ENCODE measurements around the gene MARS1. TPM values are rescaled to one million over a fixed set of nuclear protein-coding genes. Genes with fewer than 3 reads are reported as not detected.

The MARS1 gene
- total RNA-seq, 1 experiment from 2014 or later, result 209 TPM

DNA sequence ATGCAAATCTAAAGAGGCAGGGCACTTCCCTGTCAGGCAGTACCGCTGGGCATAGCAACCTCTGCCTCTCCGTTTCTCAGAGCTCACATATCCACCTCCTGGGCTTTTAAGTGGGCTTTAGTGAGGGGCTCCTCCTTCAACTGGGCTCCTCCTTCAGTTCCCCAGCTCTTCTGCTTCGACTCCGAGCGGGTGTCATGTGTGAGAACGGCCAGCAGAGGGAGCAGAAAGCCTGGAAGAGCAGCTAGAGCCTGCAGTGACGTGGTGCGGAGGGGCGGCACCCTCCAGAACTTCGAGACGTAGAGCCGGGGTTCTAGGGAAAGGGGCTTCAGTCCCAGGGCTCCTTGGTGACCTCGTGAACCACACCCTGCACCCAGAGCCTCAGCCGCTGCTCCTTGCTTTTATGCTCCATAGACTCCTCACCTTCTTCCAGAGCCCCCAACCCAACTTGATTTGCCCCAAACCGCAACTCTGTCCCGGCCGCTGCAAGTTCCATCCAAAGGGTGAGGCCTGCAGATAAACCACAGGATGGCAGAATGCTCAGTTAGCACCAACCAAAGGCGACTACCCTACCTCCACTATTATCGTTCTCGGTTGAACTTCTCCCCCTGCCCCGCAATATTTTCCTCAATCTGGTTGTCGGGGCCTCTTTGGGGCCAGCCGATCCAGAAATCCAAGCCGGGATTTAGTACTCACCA, 28.7 kb upstream of the MARS1 start:
- TF ChIP-seq EZH2phosphoT487 (IDR thresholded peaks at IDR 0.05; ENCODE audit: borderline replicate concordance, low read length) (no peak), EZH2 (IDR thresholded peaks at IDR 0.05; ENCODE audit: low read length, unreplicated experiment) (no peak)
- TF ChIP-seq, protein P1, sequence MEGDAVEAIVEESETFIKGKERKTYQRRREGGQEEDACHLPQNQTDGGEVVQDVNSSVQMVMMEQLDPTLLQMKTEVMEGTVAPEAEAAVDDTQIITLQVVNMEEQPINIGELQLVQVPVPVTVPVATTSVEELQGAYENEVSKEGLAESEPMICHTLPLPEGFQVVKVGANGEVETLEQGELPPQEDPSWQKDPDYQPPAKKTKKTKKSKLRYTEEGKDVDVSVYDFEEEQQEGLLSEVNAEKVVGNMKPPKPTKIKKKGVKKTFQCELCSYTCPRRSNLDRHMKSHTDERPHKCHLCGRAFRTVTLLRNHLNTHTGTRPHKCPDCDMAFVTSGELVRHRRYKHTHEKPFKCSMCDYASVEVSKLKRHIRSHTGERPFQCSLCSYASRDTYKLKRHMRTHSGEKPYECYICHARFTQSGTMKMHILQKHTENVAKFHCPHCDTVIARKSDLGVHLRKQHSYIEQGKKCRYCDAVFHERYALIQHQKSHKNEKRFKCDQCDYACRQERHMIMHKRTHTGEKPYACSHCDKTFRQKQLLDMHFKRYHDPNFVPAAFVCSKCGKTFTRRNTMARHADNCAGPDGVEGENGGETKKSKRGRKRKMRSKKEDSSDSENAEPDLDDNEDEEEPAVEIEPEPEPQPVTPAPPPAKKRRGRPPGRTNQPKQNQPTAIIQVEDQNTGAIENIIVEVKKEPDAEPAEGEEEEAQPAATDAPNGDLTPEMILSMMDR (conservative IDR thresholded peaks at IDR 0.05; ENCODE audit: low read depth, low read length), result peak; percentile 88
- H3K9me2 ChIP-seq (replicated peaks; ENCODE audit: low read length), result no peaks in the 10 kb centered on the region
- CTCF ChIA-PET, result interaction anchor here (0.6 to 1.2 kb wide), 9 partner anchors 10 to 217 kb away, joined by 3 to 9 read pairs (median 4); no protein-coding TSS in a partner anchor
- H3K27me3 ChIP-seq (ENCODE audit: low read length), result peaks cover 10% of the 10 kb centered on the region; the same call in 1 of the 2 replicates
- no peaks in the 10 kb centered on the region for H3K79me2 ChIP-seq (ENCODE audit: low read length)
- H3F3A ChIP-seq (ENCODE audit: low read length, unreplicated experiment), result no peaks in the 10 kb centered on the region
- DNase-seq (peak; percentile 96), ATAC-seq (peak; percentile 61)
- H3K4me2 ChIP-seq (ENCODE audit: low read length), result peak overlapping the region; percentile 97
- H3K4me3 ChIP-seq (ENCODE audit: low read length), result peak overlapping the region; percentile 78
- H2AFZ ChIP-seq (ENCODE audit: low read length), result peak overlapping the region; percentile 99
- H3K27ac ChIP-seq (ENCODE audit: low read length), result no peak overlapping the region
- POLR2A ChIA-PET (ENCODE audit: unreplicated experiment), result no interaction called here
- no peaks in the 10 kb centered on the region for H4K20me1 ChIP-seq (ENCODE audit: low read length)
- H3K36me3 ChIP-seq (ENCODE audit: low read depth, low read length), result no peaks in the 10 kb centered on the region
- H3K4me1 ChIP-seq (ENCODE audit: insufficient read depth, low read length), result peaks cover 11% of the 10 kb centered on the region; the same call in 1 of the 2 replicates
- H3K9me3 ChIP-seq (ENCODE audit: low read length), result no peaks in the 10 kb centered on the region
- peak overlapping the region; percentile 45; the same call in 1 of the 2 replicates for H3K9ac ChIP-seq (ENCODE audit: low read length)
- intact Hi-C loops (cut with micrococcal nuclease), result no loop called here
- no TSS peak for BruUV-seq (replicated peaks)

DNA sequence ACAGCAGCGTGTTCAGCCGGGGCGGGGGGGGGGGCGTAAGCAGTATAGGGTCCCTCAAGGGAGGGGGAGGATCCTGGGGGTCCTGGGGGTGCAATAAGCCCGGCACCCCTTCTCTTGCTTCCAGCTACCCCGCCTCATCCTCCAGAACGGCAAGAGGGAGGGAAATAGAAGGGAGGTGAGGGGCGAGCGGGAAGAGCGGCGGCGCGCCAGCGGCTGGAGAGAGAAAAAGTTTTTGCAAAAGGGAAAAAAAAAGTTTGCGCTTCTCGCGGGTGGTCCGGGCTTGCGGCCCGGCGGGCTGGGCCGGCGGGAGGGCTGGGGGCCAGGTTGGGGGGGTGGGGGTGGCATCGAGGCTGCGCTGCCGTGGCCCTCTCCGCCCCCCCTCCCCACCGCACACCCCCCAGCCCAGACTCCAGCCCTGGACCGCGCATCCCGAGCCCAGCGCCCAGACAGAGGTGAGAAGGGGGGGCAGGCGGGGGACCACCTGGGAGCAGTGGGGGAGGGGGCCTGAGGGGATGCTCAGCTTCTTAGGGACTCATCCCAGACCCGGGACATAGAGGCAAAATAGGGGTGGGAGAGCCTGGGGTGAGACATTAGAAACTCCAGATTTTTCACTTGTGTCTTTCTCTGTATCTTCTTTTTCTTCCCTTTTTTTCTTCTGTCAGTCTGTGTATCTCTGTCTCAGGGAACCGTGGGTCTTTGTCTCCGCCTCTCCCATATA, 28.0 kb upstream of the MARS1 start, which contains the start of gene GLI1:
Gene GLI1 (plus strand): TSS at position 36 of the 718 bp plus-strand sequence. CDS start 3,907 bp downstream, outside the sequence.
- H3K9me3 ChIP-seq (ENCODE audit: low read length), result no peaks in the 10 kb centered on the region
- peak within 1 kb of the TSS; percentile 99 for H2AFZ ChIP-seq (ENCODE audit: low read length)
- peaks cover 11% of the 10 kb centered on the region; the same call in 1 of the 2 replicates for H3K4me1 ChIP-seq (ENCODE audit: insufficient read depth, low read length)
- peak within 1 kb of the TSS; percentile 78 for H3K4me3 ChIP-seq (ENCODE audit: low read length)
- peak within 1 kb of the TSS; percentile 45; the same call in 1 of the 2 replicates for H3K9ac ChIP-seq (ENCODE audit: low read length)
- BruUV-seq (replicated peaks), result no TSS peak
- H4K20me1 ChIP-seq (ENCODE audit: low read length), result no peaks in the 10 kb centered on the region
- H3F3A ChIP-seq (ENCODE audit: low read length, unreplicated experiment), result no peaks in the 10 kb centered on the region
- H3K36me3 ChIP-seq (ENCODE audit: low read depth, low read length), result no peaks in the 10 kb centered on the region
- no peaks in the 10 kb centered on the region for H3K79me2 ChIP-seq (ENCODE audit: low read length)
- intact Hi-C loops (cut with micrococcal nuclease), result no loop called here
- no peak for DNase-seq
- ChIA-PET POLR2A (ENCODE audit: unreplicated experiment) (no interaction called here), CTCF (interaction anchor here (0.6 to 1.2 kb wide), 5 partner anchors 10 to 159 kb away, joined by 3 to 9 read pairs (median 3); no protein-coding TSS in a partner anchor)
- peaks cover 16% of the 10 kb centered on the region; the same call in 1 of the 2 replicates for H3K27me3 ChIP-seq (ENCODE audit: low read length)
- H3K4me2 ChIP-seq (ENCODE audit: low read length), result peak within 1 kb of the TSS; percentile 97
- no peak within 1 kb of the TSS for H3K27ac ChIP-seq (ENCODE audit: low read length)
- no peaks in the 10 kb centered on the region for H3K9me2 ChIP-seq (replicated peaks; ENCODE audit: low read length)
- ATAC-seq, result peak; percentile 0; the same call in 1 of the 2 replicates
- TF ChIP-seq, protein P1 (conservative IDR thresholded peaks at IDR 0.05; ENCODE audit: low read depth, low read length), result no peak
- TF ChIP-seq EZH2 (IDR thresholded peaks at IDR 0.05; ENCODE audit: low read length, unreplicated experiment), result no peak
- TF ChIP-seq EZH2phosphoT487 (IDR thresholded peaks at IDR 0.05; ENCODE audit: borderline replicate concordance, low read length), result no peak
